B cell (primary cell): ENCODE results near the gene TMEM98. TPM values are rescaled to one million over a fixed set of nuclear protein-coding genes. Genes with fewer than 3 reads are reported as not detected.

Source experiments
- ATAC-seq: fragments of 200-7000 bp; cut with Tn5 transposase; one replicate; pipeline ENCODE4 v1.10.0; 2021; ENCODE audit warnings: low read depth, mild to moderate bottlenecking, moderate number of reproducible peaks, moderate library complexity
- CTCF ChIA-PET: fragments of 350-600 bp; sonication (Branson Sonifier 250); formaldehyde crosslinking; loops from one replicate; lab custom pipeline; 2021; ENCODE audit warnings: antibody characterized with exemption, inconsistent platforms; lab: Charles Lee
- POLR2A ChIA-PET: fragments of 350-600 bp; sonication (Branson Sonifier 250); formaldehyde crosslinking; loops from one replicate; lab custom pipeline; 2021; ENCODE audit warnings: antibody characterized with exemption; lab: Charles Lee
- DNase-seq: peaks from one replicate; pipeline ENCODE4 v3.0.0; 2013
- H2AFZ ChIP-seq: 2 replicates; pipeline ENCODE4 v1.6.1; 2012; ENCODE audit warnings: mild to moderate bottlenecking, low read depth, low read length; ENCODE audit not compliant: insufficient read depth, poor library complexity, severe bottlenecking
- H3K27ac ChIP-seq, 2 donors: 1 replicate in 1 of 2; 2 replicates in 1 of 2; pipeline ENCODE4 v1.5.1; 2012 to 2013; ENCODE audit warnings: low read length in 2 of 2, mild to moderate bottlenecking in 2 of 2, moderate library complexity in 1 of 2
- H3K27me3 ChIP-seq, 4 experiments: fragments of 200-600 bp in 1 of 4; sonication (generic) in 1 of 4; replicated peaks in 1 of 4; 1 replicate in 2 of 4; 2 replicates in 2 of 4; pipeline versions ENCODE4 v1.6.1 to v1.7.0; 2013 to 2016; ENCODE audit warnings: low read length in 3 of 4, mild to moderate bottlenecking in 2 of 4, mixed read lengths in 1 of 4, moderate library complexity in 1 of 4; ENCODE audit not compliant: insufficient read depth in 4 of 4, control insufficient read depth in 3 of 4; ENCODE audit errors: control extremely low read depth in 1 of 4
- H3K36me3 ChIP-seq, 2 experiments: replicated peaks in 1 of 2; 1 replicate in 1 of 2; 2 replicates in 1 of 2; pipeline versions ENCODE4 v1.6.1 to v1.7.1; 2013; ENCODE audit warnings: low read length in 1 of 2; ENCODE audit not compliant: insufficient read depth in 2 of 2, control insufficient read depth in 1 of 2; ENCODE audit errors: control extremely low read depth in 1 of 2, extremely low read depth in 1 of 2
- H3K4me1 ChIP-seq, 2 donors: fragments of 200-600 bp in 1 of 2; sonication (generic) in 1 of 2; 1 replicate in 1 of 2; 2 replicates in 1 of 2; pipeline versions ENCODE4 v1.5.1 to v1.6.1; 2013 to 2017; ENCODE audit warnings: low read length in 2 of 2; ENCODE audit not compliant: control insufficient read depth in 2 of 2, insufficient read depth in 2 of 2
- H3K4me2 ChIP-seq: replicated peaks from 2 replicates; pipeline ENCODE3; 2012; ENCODE audit warnings: mild to moderate bottlenecking, low read depth, low read length; ENCODE audit not compliant: poor library complexity, severe bottlenecking
- H3K4me3 ChIP-seq, 5 experiments: fragments of 200-600 bp in 1 of 5; sonication (generic) in 1 of 5; 1 replicate in 3 of 5; 2 replicates in 2 of 5; pipeline versions ENCODE4 v1.5.1 to v1.7.0; 2011 to 2016; ENCODE audit warnings: low read length in 4 of 5, mild to moderate bottlenecking in 4 of 5, low read depth in 2 of 5, control low read depth in 1 of 5, moderate library complexity in 1 of 5; ENCODE audit not compliant: insufficient read depth in 1 of 5; ENCODE audit errors: control extremely low read depth in 1 of 5, extremely low read depth in 1 of 5
- H3K79me2 ChIP-seq: fragments of 200-600 bp; sonication (generic); one replicate; pipeline ENCODE4 v1.6.0; 2016; ENCODE audit warnings: low read length; ENCODE audit not compliant: control insufficient read depth, insufficient read depth
- H3K9ac ChIP-seq: fragments of 200-600 bp; sonication (generic); 2 replicates; pipeline ENCODE4 v1.6.1; 2017; ENCODE audit warnings: mild to moderate bottlenecking, low read length, moderate library complexity
- H3K9me3 ChIP-seq, 3 donors: one replicate each; pipeline versions ENCODE4 v1.6.1 to v1.7.1; 2013; ENCODE audit warnings: low read length in 2 of 3; ENCODE audit not compliant: control insufficient read depth in 2 of 3, insufficient read depth in 1 of 3; ENCODE audit errors: control extremely low read depth in 1 of 3
- H4K20me1 ChIP-seq: 2 replicates; pipeline ENCODE4 v1.6.0; 2012; ENCODE audit warnings: mild to moderate bottlenecking, low read length; ENCODE audit not compliant: insufficient read depth, control insufficient read depth, poor library complexity, severe bottlenecking
- H3K27ac Mint-ChIP-seq: one replicate; pipeline ENCODE4 v1.8.0; 2021; ENCODE audit warnings: mixed read lengths
- H3K27me3 Mint-ChIP-seq: one replicate; pipeline ENCODE4 v1.8.0; 2021; ENCODE audit warnings: mixed read lengths
- H3K4me1 Mint-ChIP-seq: one replicate; pipeline ENCODE4 v1.8.0; 2021; ENCODE audit warnings: mixed read lengths
- H3K4me3 Mint-ChIP-seq: one replicate; pipeline ENCODE4 v1.8.0; 2021; ENCODE audit warnings: mixed read lengths
- H3K9me3 Mint-ChIP-seq: one replicate; pipeline ENCODE4 v1.8.0; 2022; ENCODE audit warnings: mixed read lengths; ENCODE audit not compliant: insufficient read depth
- CTCF ChIP-seq: fragments of 200-600 bp; IDR thresholded peaks from one replicate; pipeline ENCODE4 v1.8.0; 2022; ENCODE audit warnings: antibody characterized with exemption, mild to moderate bottlenecking
- EZH2 ChIP-seq: IDR thresholded peaks from 2 replicates; pipeline ENCODE4 v1.6.1; 2012; ENCODE audit warnings: borderline replicate concordance, low read depth, mild to moderate bottlenecking, moderate library complexity, low read length; ENCODE audit not compliant: insufficient read depth, poor library complexity, severe bottlenecking
- WGBS: methylation state at CpG from one replicate; pipeline ENCODE4 v1.1.5; 2013; ENCODE audit warnings: missing lambda C conversion rate; ENCODE audit not compliant: insufficient coverage; 5-methylcytosine and 5-hydroxymethylcytosine counted together
- intact Hi-C: fragments of 100-400 bp; cut with micrococcal nuclease; formaldehyde crosslinking; loops from one replicate; pipeline ENCODE4 v1.10.0; 2022
- polyA plus RNA-seq: library from polyadenylated mRNA; depleted of rRNA; stranded (reverse); fragments of >200 nt; gene quantifications from 2 replicates; pipeline ENCODE4 v1.2.3, GENCODE V29; 2012
- total RNA-seq, 2 donors: library from RNA; stranded (reverse); fragments of 120-200 nt in 1 of 2; gene quantifications; 1 replicate in 1 of 2; 2 replicates in 1 of 2; pipeline versions ENCODE4 v1.2.3 to v1.2.4, GENCODE V29; 2013 to 2022

Gene TMEM98
- total and polyA plus RNA-seq, 2 donors (not counting 1 experiment from before 2014, with no cell fraction given) = not detected

GRCh38 chr17:32954477-32954876 is 26.5 kb downstream of the TMEM98 start:
- Histone ChIP-seq H3K4me3 (no peak overlapping the region), H3K9ac (no peak overlapping the region), H3K27ac (no peak overlapping the region), H2AFZ (no peak overlapping the region), H3K4me2 (no peak overlapping the region), H4K20me1 (no peaks in the 10 kb centered on the region), H3K27me3 (peaks cover 0 to 15% (median 0%) of the 10 kb centered on the region in 4 experiments), H3K79me2 (no peaks in the 10 kb centered on the region), H3K36me3 (no peaks in the 10 kb centered on the region), H3K4me1 (no peaks in the 10 kb centered on the region), H3K9me3 (no peaks in the 10 kb centered on the region)
- intact Hi-C loops = no loop called here
- ChIA-PET CTCF (no interaction called here), POLR2A (no interaction called here)
- ATAC-seq (no peak), DNase-seq (no peak)
- 85% methylated on average over 7 of the region's 8 CpGs for WGBS
- no peaks in the 10 kb centered on the region for H3K4me1 Mint-ChIP-seq
- H3K27me3 Mint-ChIP-seq = peaks cover 28% of the 10 kb centered on the region
- H3K27ac Mint-ChIP-seq = no peak overlapping the region
- H3K4me3 Mint-ChIP-seq = no peak overlapping the region
- no peaks in the 10 kb centered on the region for H3K9me3 Mint-ChIP-seq
- no peak for TF ChIP-seq EZH2
- no peak for TF ChIP-seq CTCF

GRCh38 chr17:32955155-32955554 is 27.2 kb downstream of the TMEM98 start:
- no peak for ATAC-seq

More at GRCh38 chr17:32955155-32955554, 27.2 kb downstream of the TMEM98 start:
- DNase-seq = no peak
- no peak overlapping the region for H3K4me3 Mint-ChIP-seq
- intact Hi-C loops = no loop called here
- POLR2A ChIA-PET = no interaction called here
- Histone ChIP-seq H3K79me2 (no peaks in the 10 kb centered on the region), H3K27ac (no peak overlapping the region), H4K20me1 (no peaks in the 10 kb centered on the region), H3K27me3 (peaks cover 0 to 12% (median 0%) of the 10 kb centered on the region in 4 experiments), H3K4me2 (no peak overlapping the region), H3K36me3 (no peaks in the 10 kb centered on the region), H3K4me1 (no peaks in the 10 kb centered on the region), H2AFZ (no peak overlapping the region), H3K9me3 (no peaks in the 10 kb centered on the region), H3K4me3 (no peak overlapping the region), H3K9ac (no peak overlapping the region)
- no peaks in the 10 kb centered on the region for H3K9me3 Mint-ChIP-seq
- no peak overlapping the region for H3K27ac Mint-ChIP-seq
- H3K4me1 Mint-ChIP-seq = no peaks in the 10 kb centered on the region
- TF ChIP-seq EZH2 (no peak), CTCF (no peak)
- no CpG with 5 or more reads among the region's 1 CpG for WGBS
- CTCF ChIA-PET = interaction anchor here (1.0 kb wide), 1 partner anchor 172 kb away, joined by 3 read pairs; no protein-coding TSS in a partner anchor
- H3K27me3 Mint-ChIP-seq = peaks cover 28% of the 10 kb centered on the region
